ENCODE measurements around the gene GRB2. TPM values are rescaled to one million over a fixed set of nuclear protein-coding genes. Genes with fewer than 3 reads are reported as not detected.

The GRB2 gene
- total RNA-seq, 1 donor from 2014 or later, result 102 TPM

DNA sequence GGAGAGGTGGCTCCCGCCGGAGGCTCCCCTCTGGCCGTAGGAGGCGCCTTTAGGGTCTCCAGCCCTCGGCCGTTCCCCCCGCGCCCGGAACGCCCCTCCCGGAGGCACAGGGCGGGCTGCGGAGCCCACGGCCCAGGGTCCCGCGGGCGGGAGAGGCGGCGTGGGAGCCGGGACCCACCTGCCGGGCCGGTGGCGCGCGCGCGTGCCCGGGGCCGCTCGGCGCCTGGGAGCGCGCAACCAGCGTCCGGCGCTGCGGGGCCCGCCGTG lies 134.6 kb downstream of the GRB2 start, which contains the start of gene MIF4GD:
Gene MIF4GD, minus strand, starts transcription at position 266 of the 267 bp plus-strand sequence. CDS start 1,036 bp downstream, outside the sequence.
- no peaks in the 10 kb centered on the region for H3K27me3 ChIP-seq (ENCODE audit: control insufficient read depth, insufficient read depth, low read length)
- peak within 1 kb of the TSS; percentile 88 for H3K4me3 ChIP-seq (ENCODE audit: low read depth, low read length)
- peaks cover 15% of the 10 kb centered on the region for H3K36me3 ChIP-seq (ENCODE audit: control insufficient read depth, insufficient read depth, low read length)
- DNase-seq (ENCODE audit: low read depth), result no peak
- FAIRE-seq, result no peak
- TF ChIP-seq, protein P1, sequence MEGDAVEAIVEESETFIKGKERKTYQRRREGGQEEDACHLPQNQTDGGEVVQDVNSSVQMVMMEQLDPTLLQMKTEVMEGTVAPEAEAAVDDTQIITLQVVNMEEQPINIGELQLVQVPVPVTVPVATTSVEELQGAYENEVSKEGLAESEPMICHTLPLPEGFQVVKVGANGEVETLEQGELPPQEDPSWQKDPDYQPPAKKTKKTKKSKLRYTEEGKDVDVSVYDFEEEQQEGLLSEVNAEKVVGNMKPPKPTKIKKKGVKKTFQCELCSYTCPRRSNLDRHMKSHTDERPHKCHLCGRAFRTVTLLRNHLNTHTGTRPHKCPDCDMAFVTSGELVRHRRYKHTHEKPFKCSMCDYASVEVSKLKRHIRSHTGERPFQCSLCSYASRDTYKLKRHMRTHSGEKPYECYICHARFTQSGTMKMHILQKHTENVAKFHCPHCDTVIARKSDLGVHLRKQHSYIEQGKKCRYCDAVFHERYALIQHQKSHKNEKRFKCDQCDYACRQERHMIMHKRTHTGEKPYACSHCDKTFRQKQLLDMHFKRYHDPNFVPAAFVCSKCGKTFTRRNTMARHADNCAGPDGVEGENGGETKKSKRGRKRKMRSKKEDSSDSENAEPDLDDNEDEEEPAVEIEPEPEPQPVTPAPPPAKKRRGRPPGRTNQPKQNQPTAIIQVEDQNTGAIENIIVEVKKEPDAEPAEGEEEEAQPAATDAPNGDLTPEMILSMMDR (IDR thresholded peaks at IDR 0.05; ENCODE audit: insufficient read depth, low read length, severe bottlenecking), result no peak

DNA sequence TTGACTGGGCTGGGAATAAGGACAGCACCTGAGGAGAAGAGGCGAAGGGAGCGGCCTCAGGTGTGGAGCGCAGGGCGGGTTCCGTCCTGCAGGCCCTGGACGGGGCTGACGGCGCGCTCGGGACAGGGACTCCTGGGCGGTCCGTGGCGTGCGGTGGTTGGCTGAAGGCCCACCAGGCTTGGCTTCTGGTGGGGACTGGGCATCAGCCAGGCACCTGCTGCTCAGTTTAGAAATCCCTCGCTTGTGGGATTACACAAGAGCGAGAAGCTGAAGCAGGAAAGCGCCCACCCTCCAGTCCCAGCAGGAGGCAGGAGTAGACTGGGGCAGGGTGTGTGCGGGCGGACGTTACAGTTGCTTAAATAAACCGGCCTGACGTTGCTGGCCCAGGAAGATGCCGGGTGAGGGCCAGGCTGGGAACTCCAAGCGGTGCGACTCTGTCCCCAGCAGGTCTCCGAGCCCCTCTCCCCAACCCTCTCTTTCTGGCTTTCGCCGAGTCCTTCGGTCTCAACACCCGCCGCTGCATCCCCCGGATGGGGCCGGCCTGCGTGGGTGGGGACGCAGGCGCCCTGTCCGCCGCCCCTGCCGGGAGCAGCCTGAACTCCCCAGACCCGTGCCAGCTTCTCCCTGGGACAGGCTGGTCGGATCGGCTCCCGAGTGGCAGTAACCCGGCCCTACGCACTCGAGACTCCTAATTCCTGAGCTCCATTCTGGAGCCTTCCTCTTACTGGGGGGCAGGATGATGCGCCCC lies 135.1 kb downstream of the GRB2 start:
- FAIRE-seq, result no peak
- H3K27me3 ChIP-seq (ENCODE audit: control insufficient read depth, insufficient read depth, low read length), result no peaks in the 10 kb centered on the region
- TF ChIP-seq, protein P1 (IDR thresholded peaks at IDR 0.05; ENCODE audit: insufficient read depth, low read length, severe bottlenecking), result peak; percentile 66

DNA sequence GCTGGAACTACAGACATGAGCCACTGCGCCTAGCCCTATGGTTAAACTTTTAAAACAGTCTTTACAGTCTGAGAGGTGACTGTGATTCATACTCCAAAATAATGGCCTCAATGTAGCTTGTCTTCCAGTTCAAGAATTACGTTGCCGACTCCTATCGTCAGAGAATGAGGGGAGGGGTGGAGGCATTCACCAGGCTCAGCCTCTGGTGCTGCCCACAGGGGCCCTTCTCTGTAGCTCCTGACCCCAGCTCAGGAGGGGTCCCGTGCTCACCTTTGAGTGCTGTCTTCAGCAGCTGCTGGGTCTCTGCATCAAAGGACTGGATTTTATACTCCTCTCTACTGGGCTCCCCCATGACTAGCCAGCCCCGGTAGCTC lies 135.6 kb downstream of the GRB2 start:
- TF ChIP-seq, protein P1 (IDR thresholded peaks at IDR 0.05; ENCODE audit: insufficient read depth, low read length, severe bottlenecking), result no peak
- peak; percentile 32 for DNase-seq (ENCODE audit: low read depth)
- peaks cover 19% of the 10 kb centered on the region for H3K36me3 ChIP-seq (ENCODE audit: control insufficient read depth, insufficient read depth, low read length)
- peak overlapping the region; percentile 83 for H3K4me3 ChIP-seq (ENCODE audit: low read depth, low read length)
- no peaks in the 10 kb centered on the region for H3K27me3 ChIP-seq (ENCODE audit: control insufficient read depth, insufficient read depth, low read length)
- no peak for FAIRE-seq

More for the DNA sequence above, 135.1 kb downstream of the GRB2 start:
- peaks cover 19% of the 10 kb centered on the region for H3K36me3 ChIP-seq (ENCODE audit: control insufficient read depth, insufficient read depth, low read length)
- DNase-seq (ENCODE audit: low read depth), result peak; percentile 71
- H3K4me3 ChIP-seq (ENCODE audit: low read depth, low read length), result peak overlapping the region; percentile 83

Other genes with a start within 250 kb of the GRB2 start
- gene SUMO2, start 222.7 kb downstream of the GRB2 start, total RNA-seq, result 60.0 and 87.1 TPM in 2 replicates
- gene NUP85, start 200.0 kb downstream of the GRB2 start, total RNA-seq, result 21.4 and 22.4 TPM in 2 replicates
- gene GGA3, start 144.1 kb downstream of the GRB2 start, total RNA-seq, result 14.5 and 14.7 TPM in 2 replicates
- 83.3 and 83.5 TPM in 2 replicates for gene MRPS7, start 143.8 kb downstream of the GRB2 start, total RNA-seq
- 30.0 and 36.4 TPM in 2 replicates for gene MIF4GD, start 134.4 kb downstream of the GRB2 start, total RNA-seq
- 10.2 and 12.1 TPM in 2 replicates for gene SLC25A19, start 116.2 kb downstream of the GRB2 start, total RNA-seq
- gene TMEM94, start 51.0 kb upstream of the GRB2 start, total RNA-seq, result 13.7 and 14.5 TPM in 2 replicates
- 3.9 and 5.0 TPM in 2 replicates for gene CASKIN2, start 109.9 kb upstream of the GRB2 start, total RNA-seq
- gene TSEN54, start 110.8 kb upstream of the GRB2 start, total RNA-seq, result 16.3 and 25.3 TPM in 2 replicates
- 44.5 and 63.9 TPM in 2 replicates for gene LLGL2, start 120.0 kb upstream of the GRB2 start, total RNA-seq
- 1.6 and 3.6 TPM in 2 replicates for gene MYO15B, start 182.1 kb upstream of the GRB2 start, total RNA-seq
- 3.9 and 7.4 TPM in 2 replicates for gene SMIM5, start 227.8 kb upstream of the GRB2 start, total RNA-seq

Data from bronchial epithelial cell (primary cell).